ENCODE data around the gene TPCN2.

Gene TPCN2

GRCh38 chr11:69114811-69115523 is 66.2 kb downstream of the TPCN2 start:
- FAIRE-seq: no peak

GRCh38 chr11:69115586-69116560 is 67.1 kb downstream of the TPCN2 start:
- FAIRE-seq: no peak

- FAIRE-seq: no peak
These were observed 67.9 kb downstream of the TPCN2 start for GRCh38 chr11:69116671-69117070.

- no peak for FAIRE-seq
These were observed 70.5 kb downstream of the TPCN2 start for GRCh38 chr11:69119190-69119589.

GRCh38 chr11:69120096-69120875 is 71.6 kb downstream of the TPCN2 start:
- FAIRE-seq: no peak

- no peak for FAIRE-seq
These were observed 72.3 kb downstream of the TPCN2 start for GRCh38 chr11:69121021-69121420.

- no peak for FAIRE-seq
These were observed 73.0 kb downstream of the TPCN2 start for GRCh38 chr11:69121621-69122325.

GRCh38 chr11:69122326-69122629 is 73.5 kb downstream of the TPCN2 start:
- FAIRE-seq: no peak

GRCh38 chr11:69122630-69123431 is 74.1 kb downstream of the TPCN2 start:
- no peak for FAIRE-seq

GRCh38 chr11:69123593-69124545 is 75.1 kb downstream of the TPCN2 start:
- no peak for FAIRE-seq

GRCh38 chr11:69125861-69126260 is 77.1 kb downstream of the TPCN2 start:
- no peak for FAIRE-seq

- no peak for FAIRE-seq
These were observed 77.6 kb downstream of the TPCN2 start for GRCh38 chr11:69126286-69126685.

- FAIRE-seq: no peak
These were observed 78.5 kb downstream of the TPCN2 start for GRCh38 chr11:69127081-69127850.

GRCh38 chr11:69127884-69128283 is 79.2 kb downstream of the TPCN2 start:
- FAIRE-seq: no peak

GRCh38 chr11:69129053-69129452 is 80.3 kb downstream of the TPCN2 start:
- FAIRE-seq: no peak

- no peak for FAIRE-seq
These were observed 80.9 kb downstream of the TPCN2 start for GRCh38 chr11:69129647-69130046.

- FAIRE-seq: no peak
These were observed 81.9 kb downstream of the TPCN2 start for GRCh38 chr11:69130654-69131053.

- no peak for FAIRE-seq
These were observed 82.4 kb downstream of the TPCN2 start for GRCh38 chr11:69131121-69131566.

- no peak for FAIRE-seq
These were observed 83.0 kb downstream of the TPCN2 start for GRCh38 chr11:69131644-69132300.

All from endometrium (tissue), 2 donors.